OCI-LY3 (cell line): ENCODE data around the gene PIK3R5.

Experiments used
- H2AFZ ChIP-seq: fragments of 200-600, 300-600 bp; shearing (Covaris generic); 2 replicates; pipeline ENCODE4 v1.6.0; 2014; ENCODE audit warnings: antibody characterized with exemption, low read depth, low read length
- H3K27ac ChIP-seq: fragments of 200-600, 300-600 bp; sonication (generic); 2 replicates; pipeline ENCODE4 v1.5.1; 2014; ENCODE audit warnings: mild to moderate bottlenecking, low read length, moderate library complexity, mixed read lengths
- H3K27me3 ChIP-seq: fragments of 200-600, 300-600 bp; sonication (generic); 2 replicates; pipeline ENCODE4 v1.6.1; 2014; ENCODE audit warnings: low read depth, low read length, mixed read lengths
- H3K36me3 ChIP-seq: fragments of 200-600, 300-600 bp; sonication (generic); replicated peaks from 2 replicates; pipeline ENCODE3; 2014; ENCODE audit warnings: low read depth, low read length, mixed read lengths
- H3K4me1 ChIP-seq: fragments of 300-600, 200-600 bp; sonication (generic); 2 replicates; pipeline ENCODE4 v1.6.1; 2014; ENCODE audit warnings: low read length, mixed read lengths
- H3K4me2 ChIP-seq: fragments of 200-600, 300-600 bp; sonication (generic); 2 replicates; pipeline ENCODE4 v1.6.1; 2014; ENCODE audit warnings: low read length, mixed read lengths
- H3K4me3 ChIP-seq: fragments of 300-600, 200-600 bp; sonication (generic); 2 replicates; pipeline ENCODE4 v1.5.1; 2014; ENCODE audit warnings: antibody characterized with exemption, mild to moderate bottlenecking, low read length, moderate library complexity
- H3K79me2 ChIP-seq: fragments of 300-600, 200-600 bp; shearing (Covaris generic); 2 replicates; pipeline ENCODE4 v1.6.1; 2014; ENCODE audit warnings: mild to moderate bottlenecking, low read length, mixed read lengths
- H3K9ac ChIP-seq: fragments of 300-600, 200-600 bp; shearing (Covaris generic); 2 replicates; pipeline ENCODE4 v1.6.0; 2014; ENCODE audit warnings: mild to moderate bottlenecking, low read length, moderate library complexity
- H3K9me3 ChIP-seq: fragments of 200-600, 300-600 bp; shearing (Covaris generic); 2 replicates; pipeline ENCODE4 v1.6.1; 2014; ENCODE audit warnings: low read length, mixed read lengths; ENCODE audit not compliant: insufficient read depth
- H4K20me1 ChIP-seq: fragments of 200-600, 300-600 bp; sonication (generic); 2 replicates; pipeline ENCODE4 v1.6.1; 2016; ENCODE audit warnings: low read length, mixed read lengths; ENCODE audit not compliant: insufficient read depth
- CTCF ChIP-seq: fragments of 200-600, 300-600 bp; sonication (generic); IDR thresholded peaks from 2 replicates; pipeline ENCODE4 v1.5.1; 2014; ENCODE audit warnings: antibody characterized with exemption, low read length, low read depth
- EZH2phosphoT487 ChIP-seq: fragments of 200-600 bp; shearing (Covaris generic); IDR thresholded peaks from 2 replicates; pipeline ENCODE4 v1.6.1; 2018; ENCODE audit warnings: antibody characterized with exemption, mixed run types, low read depth

PIK3R5 gene

GRCh38 chr17:8946476-8946875, 19.0 kb downstream of the PIK3R5 start:
- Histone ChIP-seq H4K20me1 (no peaks in the 10 kb centered on the region), H3K4me3 (no peak overlapping the region), H3K9me3 (no peaks in the 10 kb centered on the region), H3K27ac (no peak overlapping the region), H3K4me1 (peaks cover 26% of the 10 kb centered on the region), H3K9ac (no peak overlapping the region), H2AFZ (no peak overlapping the region), H3K4me2 (no peak overlapping the region), H3K36me3 (peaks cover 4% of the 10 kb centered on the region), H3K79me2 (no peaks in the 10 kb centered on the region; the same call in 1 of the 2 replicates), H3K27me3 (no peaks in the 10 kb centered on the region)
- TF ChIP-seq CTCF (no peak), EZH2phosphoT487 (no peak)

GRCh38 chr17:8946071-8946470, 19.4 kb downstream of the PIK3R5 start:
- Histone ChIP-seq H3K79me2 (no peaks in the 10 kb centered on the region), H3K27me3 (no peaks in the 10 kb centered on the region), H3K9ac (no peak overlapping the region), H3K9me3 (no peaks in the 10 kb centered on the region), H3K4me1 (peaks cover 30% of the 10 kb centered on the region), H3K4me3 (no peak overlapping the region), H3K36me3 (peaks cover 4% of the 10 kb centered on the region), H2AFZ (no peak overlapping the region), H3K4me2 (no peak overlapping the region), H4K20me1 (no peaks in the 10 kb centered on the region), H3K27ac (no peak overlapping the region)
- TF ChIP-seq CTCF, result no peak
- no peak for TF ChIP-seq EZH2phosphoT487

- H3K4me1 ChIP-seq, result peaks cover 39% of the 10 kb centered on the region
- no peak overlapping the region for H3K27ac ChIP-seq
- TF ChIP-seq CTCF, result no peak
- no peak for TF ChIP-seq EZH2phosphoT487
- no peak overlapping the region for H3K4me2 ChIP-seq
- peaks cover 4% of the 10 kb centered on the region for H3K36me3 ChIP-seq
- no peaks in the 10 kb centered on the region for H3K79me2 ChIP-seq
- no peak overlapping the region for H3K4me3 ChIP-seq
- H3K9ac ChIP-seq, result no peak overlapping the region
- H3K27me3 ChIP-seq, result no peaks in the 10 kb centered on the region
- no peak overlapping the region for H2AFZ ChIP-seq
- H3K9me3 ChIP-seq, result no peaks in the 10 kb centered on the region
- H4K20me1 ChIP-seq, result no peaks in the 10 kb centered on the region
These were observed 20.8 kb downstream of the PIK3R5 start for GRCh38 chr17:8944748-8945147.

GRCh38 chr17:8944083-8944482, 21.4 kb downstream of the PIK3R5 start:
- Histone ChIP-seq H3K4me2 (no peak overlapping the region), H3K4me1 (peaks cover 39% of the 10 kb centered on the region), H3K9me3 (no peaks in the 10 kb centered on the region), H3K27ac (no peak overlapping the region), H3K4me3 (no peak overlapping the region), H2AFZ (no peak overlapping the region), H3K27me3 (no peaks in the 10 kb centered on the region), H4K20me1 (no peaks in the 10 kb centered on the region), H3K79me2 (no peaks in the 10 kb centered on the region), H3K36me3 (peaks cover 4% of the 10 kb centered on the region), H3K9ac (no peak overlapping the region)
- TF ChIP-seq CTCF (no peak), EZH2phosphoT487 (no peak)
